K562 (cell line): Measurements from ENCODE around the gene HS2ST1. TPM values are rescaled to one million over a fixed set of nuclear protein-coding genes. Genes with fewer than 3 reads are reported as not detected.

Source experiments
- BACH1 ChIP-seq: fragments of 200-800 bp; sonication (Bioruptor generic); IDR thresholded peaks from 2 replicates; pipeline ENCODE4 v1.6.1; 2016; ENCODE audit warnings: missing genetic modification characterization, missing compliant biosample characterization
- BMI1 ChIP-seq: fragments of 150-350 bp; IDR thresholded peaks from 2 replicates; pipeline ENCODE4 v1.6.1; 2014; ENCODE audit warnings: low read length
- CEBPB ChIP-seq: fragments of 450-650 bp; IDR thresholded peaks from 2 replicates; pipeline ENCODE4 v1.6.1; 2016; ENCODE audit warnings: missing genetic modification characterization, missing compliant biosample characterization
- CREB1 ChIP-seq, 2 experiments: sonication (generic) in 1 of 2; formaldehyde crosslinking in 1 of 2; IDR thresholded peaks; 2 replicates each; pipeline versions ENCODE4 v1.6.1 to v1.8.0; 2012 to 2022; ENCODE audit warnings: inconsistent platforms in 1 of 2, mild to moderate bottlenecking in 1 of 2, missing genetic modification reagents in 1 of 2, moderate library complexity in 1 of 2
- GABPB1 ChIP-seq: sonication (generic); formaldehyde crosslinking; IDR thresholded peaks from 2 replicates; pipeline ENCODE4 v1.8.0; 2022; ENCODE audit warnings: mild to moderate bottlenecking, missing genetic modification reagents
- GTF2E2 ChIP-seq: fragments of 200-800 bp; sonication (Bioruptor generic); IDR thresholded peaks from 2 replicates; pipeline ENCODE4 v1.6.1; 2016; ENCODE audit warnings: missing genetic modification characterization, missing compliant biosample characterization
- HDAC3 ChIP-seq: fragments of 450-650 bp; IDR thresholded peaks from 2 replicates; pipeline ENCODE4 v1.6.1; 2018; ENCODE audit warnings: borderline replicate concordance, mild to moderate bottlenecking, moderate library complexity; ENCODE audit not compliant: partially characterized antibody
- HEY1 ChIP-seq: fragments of 250-450 bp; sonication (Bioruptor Pico); IDR thresholded peaks from 2 replicates; pipeline ENCODE4 v1.5.0; 2020; ENCODE audit warnings: mild to moderate bottlenecking, moderate library complexity, borderline replicate concordance
- MCM3 ChIP-seq: fragments of 450-650 bp; IDR thresholded peaks from 2 replicates; pipeline ENCODE4 v1.6.1; 2016
- NFE2 ChIP-seq: IDR thresholded peaks from 2 replicates; pipeline ENCODE4 v1.6.1; 2014; ENCODE audit warnings: antibody characterized with exemption, low read depth
- POLR2AphosphoS2 ChIP-seq: IDR thresholded peaks from 2 replicates; pipeline ENCODE4 v1.6.1; 2012; ENCODE audit warnings: low read length, improper control_type of control experiment
- PRMT5 ChIP-seq: sonication (generic); formaldehyde crosslinking; IDR thresholded peaks from 2 replicates; pipeline ENCODE4 v1.5.0; 2020; ENCODE audit warnings: missing genetic modification reagents
- PURB ChIP-seq: sonication (generic); formaldehyde crosslinking; IDR thresholded peaks from 2 replicates; pipeline ENCODE4 v1.9.0; 2021; ENCODE audit warnings: low read depth, mild to moderate bottlenecking, missing genetic modification reagents
- RBM14 ChIP-seq: fragments of 200-400 bp; formaldehyde crosslinking; IDR thresholded peaks from 2 replicates; pipeline ENCODE4 v1.6.1; 2018; ENCODE audit warnings: low read depth, mild to moderate bottlenecking, low read length, moderate library complexity, borderline replicate concordance; ENCODE audit not compliant: insufficient read depth
- SPI1 ChIP-seq: IDR thresholded peaks from 2 replicates; pipeline ENCODE4 v1.6.1; 2011; ENCODE audit warnings: low read depth, low read length, control low read depth, borderline replicate concordance
- SREBF2 ChIP-seq: sonication (generic); formaldehyde crosslinking; IDR thresholded peaks from 2 replicates; pipeline ENCODE4 v1.4.0; 2020; ENCODE audit warnings: mild to moderate bottlenecking, missing genetic modification reagents
- STAG1 ChIP-seq: sonication (generic); formaldehyde crosslinking; IDR thresholded peaks from 2 replicates; pipeline ENCODE4 v1.5.0; 2020; ENCODE audit warnings: missing genetic modification reagents, borderline replicate concordance
- TAF15 ChIP-seq: fragments of 200-400 bp; formaldehyde crosslinking; IDR thresholded peaks from 2 replicates; pipeline ENCODE4 v1.6.1; 2017; ENCODE audit warnings: mild to moderate bottlenecking, low read depth, low read length, moderate library complexity
- ZBTB1 ChIP-seq: sonication (generic); formaldehyde crosslinking; IDR thresholded peaks from 2 replicates; pipeline ENCODE4 v1.8.1; 2023; ENCODE audit warnings: missing genetic modification reagents, low read depth, mild to moderate bottlenecking, borderline replicate concordance
- ZNF282 ChIP-seq: sonication (generic); formaldehyde crosslinking; IDR thresholded peaks from 2 replicates; pipeline ENCODE4 v1.8.1; 2023; ENCODE audit warnings: missing genetic modification reagents
- ZSCAN32 ChIP-seq: fragments of 450-650 bp; formaldehyde crosslinking; IDR thresholded peaks from 2 replicates; pipeline ENCODE4 v1.4.0; 2020; ENCODE audit warnings: mild to moderate bottlenecking, moderate library complexity
- polyA plus RNA-seq, 8 experiments: library from polyadenylated mRNA; depleted of rRNA in 4 of 8; stranded (reverse) in 5 of 8; unstranded in 3 of 8; fragments of >200 nt; fragmentation: Nextera tagmentation in 2 of 8; fragmentation: Illumina TruSeq in 1 of 8; extraction: Ambion mirVana in 2 of 8; extraction: Trizol in 1 of 8; gene quantifications; 2 replicates each; pipeline versions ENCODE4 v1.2.1 to v1.2.3, GENCODE V29; 2011 to 2014; ENCODE audit warnings: inconsistent platforms in 1 of 8, missing spikeins in 1 of 8
- total RNA-seq, 7 experiments: library from RNA; depleted of rRNA in 6 of 7; stranded (reverse); fragments of >200 nt in 6 of 7; fragmentation: Illumina TruSeq in 2 of 7; extraction: Trizol in 2 of 7; gene quantifications; 2 replicates each; pipeline versions ENCODE4 v1.2.1 to v1.2.3, GENCODE V29; 2011 to 2021; ENCODE audit warnings: low replicate concordance in 1 of 7
- TF ChIP-seq, protein P1 (sequence below), 2 experiments: fragments of 450-650 bp; IDR thresholded peaks; 2 replicates each; pipeline ENCODE4 v1.6.1; 2016
- TF ChIP-seq, protein P2 (sequence below): fragments of 250-450 bp; sonication (Bioruptor Pico); IDR thresholded peaks from 2 replicates; pipeline ENCODE4 v1.5.0; 2022; ENCODE audit warnings: mild to moderate bottlenecking
- TF ChIP-seq, protein P3 (sequence below): sonication (generic); formaldehyde crosslinking; IDR thresholded peaks from 2 replicates; pipeline ENCODE4 v1.8.0; 2022; ENCODE audit warnings: mild to moderate bottlenecking, missing genetic modification reagents
- TF ChIP-seq, protein P4 (sequence below): fragments of 250-450 bp; sonication (Bioruptor Pico); IDR thresholded peaks from 2 replicates; pipeline ENCODE4 v1.8.0; 2021; ENCODE audit warnings: moderate library complexity, mild to moderate bottlenecking, inconsistent platforms

The HS2ST1 gene
- total and polyA plus RNA-seq, 9 of the 15 experiments (the other 6 are each of a cell fraction or from before 2014, with no cell fraction given) = 7.7 to 43.3 (median 25.8) TPM

DNA sequence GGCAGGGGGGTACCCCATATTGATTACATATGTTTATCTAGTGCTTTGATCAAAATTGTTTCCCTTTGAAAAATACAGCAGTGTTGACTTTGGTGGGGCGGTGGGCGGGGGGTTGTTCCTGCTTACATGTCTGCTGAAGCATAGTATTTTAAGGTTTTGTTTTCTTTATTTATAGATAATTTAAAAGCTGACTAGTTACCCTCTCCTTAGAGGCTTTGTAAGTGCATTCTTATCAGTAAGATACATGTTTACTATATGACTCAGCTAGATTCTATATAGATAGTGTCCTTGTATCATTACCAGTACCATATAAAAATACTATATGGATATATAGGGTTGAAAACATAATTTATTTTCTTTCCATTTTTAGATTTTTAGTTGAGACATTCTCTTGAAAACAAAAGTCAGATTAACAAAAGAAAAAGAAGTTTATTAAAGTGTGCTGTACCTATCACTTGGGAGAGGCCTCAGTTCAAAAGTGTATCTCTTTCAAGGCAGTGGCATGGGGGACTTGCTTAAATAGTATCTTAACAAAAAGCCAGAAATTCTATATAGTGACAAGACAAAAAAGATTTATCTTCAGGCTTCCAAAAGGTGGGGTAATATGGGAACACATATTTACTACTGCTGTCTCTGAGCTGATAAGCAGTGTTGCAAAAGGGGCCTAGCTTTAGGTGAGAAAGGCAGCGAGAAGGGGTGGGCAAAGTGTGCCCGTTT is 79.0 kb downstream of the HS2ST1 start (continued):
- TF ChIP-seq HEY1 (CRISPR knock-in tag) = no peak
- TF ChIP-seq, protein P1, sequence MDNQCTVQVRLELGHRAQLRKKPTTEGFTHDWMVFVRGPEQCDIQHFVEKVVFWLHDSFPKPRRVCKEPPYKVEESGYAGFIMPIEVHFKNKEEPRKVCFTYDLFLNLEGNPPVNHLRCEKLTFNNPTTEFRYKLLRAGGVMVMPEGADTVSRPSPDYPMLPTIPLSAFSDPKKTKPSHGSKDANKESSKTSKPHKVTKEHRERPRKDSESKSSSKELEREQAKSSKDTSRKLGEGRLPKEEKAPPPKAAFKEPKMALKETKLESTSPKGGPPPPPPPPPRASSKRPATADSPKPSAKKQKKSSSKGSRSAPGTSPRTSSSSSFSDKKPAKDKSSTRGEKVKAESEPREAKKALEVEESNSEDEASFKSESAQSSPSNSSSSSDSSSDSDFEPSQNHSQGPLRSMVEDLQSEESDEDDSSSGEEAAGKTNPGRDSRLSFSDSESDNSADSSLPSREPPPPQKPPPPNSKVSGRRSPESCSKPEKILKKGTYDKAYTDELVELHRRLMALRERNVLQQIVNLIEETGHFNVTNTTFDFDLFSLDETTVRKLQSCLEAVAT (IDR thresholded peaks at IDR 0.05) = no peak
- TF ChIP-seq SPI1 = no peak
- TF ChIP-seq ZSCAN32 (CRISPR knock-in tag) = no peak
- TF ChIP-seq BACH1 (tag) = peak; percentile 60; the same call in 1 of the 2 replicates
- TF ChIP-seq GABPB1 (CRISPR knock-in tag) = no peak
- TF ChIP-seq MCM3 = no peak
- peak; percentile 93 for TF ChIP-seq CEBPB
- TF ChIP-seq, protein P2, sequence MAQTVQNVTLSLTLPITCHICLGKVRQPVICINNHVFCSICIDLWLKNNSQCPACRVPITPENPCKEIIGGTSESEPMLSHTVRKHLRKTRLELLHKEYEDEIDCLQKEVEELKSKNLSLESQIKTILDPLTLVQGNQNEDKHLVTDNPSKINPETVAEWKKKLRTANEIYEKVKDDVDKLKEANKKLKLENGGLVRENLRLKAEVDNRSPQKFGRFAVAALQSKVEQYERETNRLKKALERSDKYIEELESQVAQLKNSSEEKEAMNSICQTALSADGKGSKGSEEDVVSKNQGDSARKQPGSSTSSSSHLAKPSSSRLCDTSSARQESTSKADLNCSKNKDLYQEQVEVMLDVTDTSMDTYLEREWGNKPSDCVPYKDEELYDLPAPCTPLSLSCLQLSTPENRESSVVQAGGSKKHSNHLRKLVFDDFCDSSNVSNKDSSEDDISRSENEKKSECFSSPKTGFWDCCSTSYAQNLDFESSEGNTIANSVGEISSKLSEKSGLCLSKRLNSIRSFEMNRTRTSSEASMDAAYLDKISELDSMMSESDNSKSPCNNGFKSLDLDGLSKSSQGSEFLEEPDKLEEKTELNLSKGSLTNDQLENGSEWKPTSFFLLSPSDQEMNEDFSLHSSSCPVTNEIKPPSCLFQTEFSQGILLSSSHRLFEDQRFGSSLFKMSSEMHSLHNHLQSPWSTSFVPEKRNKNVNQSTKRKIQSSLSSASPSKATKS (CRISPR knock-in tag) = no peak
- TF ChIP-seq SREBF2 = no peak
- no peak for TF ChIP-seq RBM14
- TF ChIP-seq STAG1 (CRISPR knock-in tag) = no peak
- peak; percentile 84 for TF ChIP-seq NFE2
- TF ChIP-seq, protein P3, sequence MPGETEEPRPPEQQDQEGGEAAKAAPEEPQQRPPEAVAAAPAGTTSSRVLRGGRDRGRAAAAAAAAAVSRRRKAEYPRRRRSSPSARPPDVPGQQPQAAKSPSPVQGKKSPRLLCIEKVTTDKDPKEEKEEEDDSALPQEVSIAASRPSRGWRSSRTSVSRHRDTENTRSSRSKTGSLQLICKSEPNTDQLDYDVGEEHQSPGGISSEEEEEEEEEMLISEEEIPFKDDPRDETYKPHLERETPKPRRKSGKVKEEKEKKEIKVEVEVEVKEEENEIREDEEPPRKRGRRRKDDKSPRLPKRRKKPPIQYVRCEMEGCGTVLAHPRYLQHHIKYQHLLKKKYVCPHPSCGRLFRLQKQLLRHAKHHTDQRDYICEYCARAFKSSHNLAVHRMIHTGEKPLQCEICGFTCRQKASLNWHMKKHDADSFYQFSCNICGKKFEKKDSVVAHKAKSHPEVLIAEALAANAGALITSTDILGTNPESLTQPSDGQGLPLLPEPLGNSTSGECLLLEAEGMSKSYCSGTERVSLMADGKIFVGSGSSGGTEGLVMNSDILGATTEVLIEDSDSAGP = no peak
- TF ChIP-seq POLR2AphosphoS2 = no peak
- TF ChIP-seq, protein P4, sequence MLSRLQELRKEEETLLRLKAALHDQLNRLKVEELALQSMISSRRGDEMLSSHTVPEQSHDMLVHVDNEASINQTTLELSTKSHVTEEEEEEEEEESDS = no peak
- TF ChIP-seq PRMT5 (CRISPR knock-in tag) = no peak
- TF ChIP-seq CREB1 (IDR thresholded peaks at IDR 0.05) = 0 out of 2 replicates have a peak, but pooled peaks have one; percentile 22
- TF ChIP-seq CREB1 (CRISPR knock-in tag; IDR thresholded peaks at IDR 0.05) = no peak
- no peak for TF ChIP-seq PURB (CRISPR knock-in tag)
- TF ChIP-seq ZNF282 (CRISPR knock-in tag) = no peak
- no peak for TF ChIP-seq GTF2E2 (tag)
- TF ChIP-seq TAF15 = no peak
- TF ChIP-seq HDAC3 = peak; percentile 54
- no peak for TF ChIP-seq ZBTB1 (CRISPR knock-in tag)
- no peak for TF ChIP-seq BMI1
